Dendritic cell treated with granulocyte-macrophage colony-stimulating factor and Interleukin-4, amounts not matched to agents 40 ng/mL and 50 ng/mL, for 4 days (primary cell): ENCODE measurements around the gene MAP3K14.

Experiments used
- H3K27ac Mint-ChIP-seq: one replicate; pipeline ENCODE4 v1.8.0; 2022; ENCODE audit warnings: mild to moderate bottlenecking, mixed read lengths
- H3K27me3 Mint-ChIP-seq: one replicate; pipeline ENCODE4 v1.8.0; 2022; ENCODE audit warnings: mild to moderate bottlenecking, mixed read lengths
- H3K36me3 Mint-ChIP-seq: one replicate; pipeline ENCODE4 v1.8.0; 2022; ENCODE audit warnings: low read depth, mixed read lengths
- H3K4me1 Mint-ChIP-seq: one replicate; pipeline ENCODE4 v1.8.0; 2022; ENCODE audit warnings: low read depth, mixed read lengths
- H3K4me3 Mint-ChIP-seq: one replicate; pipeline ENCODE4 v1.8.0; 2022; ENCODE audit warnings: mild to moderate bottlenecking, moderate library complexity, mixed read lengths
- H3K9me3 Mint-ChIP-seq: one replicate; pipeline ENCODE4 v1.8.0; 2022; ENCODE audit warnings: mixed read lengths
- intact Hi-C: fragments of 100-400 bp; cut with micrococcal nuclease; formaldehyde crosslinking; loops from one replicate; pipeline ENCODE4 v1.15.0; 2022

Gene MAP3K14

GRCh38 chr17:45282683-45283644, 33.9 kb downstream of the MAP3K14 start:
- intact Hi-C loops, result no loop called here
- H3K4me1 Mint-ChIP-seq, result peaks cover 46% of the 10 kb centered on the region
- no peak overlapping the region for H3K4me3 Mint-ChIP-seq
- H3K27ac Mint-ChIP-seq, result no peak overlapping the region
- no peaks in the 10 kb centered on the region for H3K27me3 Mint-ChIP-seq
- H3K36me3 Mint-ChIP-seq, result peaks cover 100% of the 10 kb centered on the region
- H3K9me3 Mint-ChIP-seq, result no peaks in the 10 kb centered on the region

- Mint-ChIP-seq H3K9me3 (no peaks in the 10 kb centered on the region), H3K36me3 (peaks cover 96% of the 10 kb centered on the region), H3K27me3 (no peaks in the 10 kb centered on the region), H3K4me1 (peaks cover 42% of the 10 kb centered on the region), H3K27ac (no peak overlapping the region), H3K4me3 (no peak overlapping the region)
- intact Hi-C loops, result no loop called here
These were observed 36.9 kb downstream of the MAP3K14 start for GRCh38 chr17:45279898-45280297.

GRCh38 chr17:45277992-45278391, 38.8 kb downstream of the MAP3K14 start:
- Mint-ChIP-seq H3K9me3 (no peaks in the 10 kb centered on the region), H3K27me3 (no peaks in the 10 kb centered on the region), H3K36me3 (peaks cover 96% of the 10 kb centered on the region), H3K4me1 (peaks cover 30% of the 10 kb centered on the region), H3K4me3 (no peak overlapping the region), H3K27ac (peak overlapping the region; percentile 40)
- intact Hi-C loops, result loop anchor here (1.0 kb wide), 2 partner anchors 39 to 107 kb away; partner anchors contain the start of gene MAP3K14

GRCh38 chr17:45277216-45277849, 39.5 kb downstream of the MAP3K14 start:
- Mint-ChIP-seq H3K9me3 (no peaks in the 10 kb centered on the region), H3K36me3 (peaks cover 96% of the 10 kb centered on the region), H3K4me1 (peaks cover 30% of the 10 kb centered on the region), H3K4me3 (no peak overlapping the region), H3K27ac (peak overlapping the region; percentile 40), H3K27me3 (no peaks in the 10 kb centered on the region)
- intact Hi-C loops, result loop anchor here (1.0 kb wide), 2 partner anchors 40 to 108 kb away; partner anchors contain the start of gene MAP3K14

- Mint-ChIP-seq H3K36me3 (peaks cover 96% of the 10 kb centered on the region), H3K27me3 (no peaks in the 10 kb centered on the region), H3K27ac (no peak overlapping the region), H3K4me1 (peaks cover 30% of the 10 kb centered on the region), H3K4me3 (no peak overlapping the region), H3K9me3 (no peaks in the 10 kb centered on the region)
- intact Hi-C loops, result no loop called here
These were observed 40.8 kb downstream of the MAP3K14 start for GRCh38 chr17:45276031-45276430.

GRCh38 chr17:45274033-45274432, 42.8 kb downstream of the MAP3K14 start:
- intact Hi-C loops, result no loop called here
- Mint-ChIP-seq H3K4me1 (peaks cover 19% of the 10 kb centered on the region), H3K4me3 (no peak overlapping the region), H3K27ac (no peak overlapping the region), H3K36me3 (peaks cover 96% of the 10 kb centered on the region), H3K27me3 (no peaks in the 10 kb centered on the region), H3K9me3 (no peaks in the 10 kb centered on the region)

GRCh38 chr17:45273551-45273957, 43.3 kb downstream of the MAP3K14 start:
- no peaks in the 10 kb centered on the region for H3K27me3 Mint-ChIP-seq
- H3K4me3 Mint-ChIP-seq, result no peak overlapping the region
- H3K27ac Mint-ChIP-seq, result no peak overlapping the region
- peaks cover 96% of the 10 kb centered on the region for H3K36me3 Mint-ChIP-seq
- intact Hi-C loops, result no loop called here
- peaks cover 15% of the 10 kb centered on the region for H3K4me1 Mint-ChIP-seq
- no peaks in the 10 kb centered on the region for H3K9me3 Mint-ChIP-seq

- H3K36me3 Mint-ChIP-seq, result peaks cover 97% of the 10 kb centered on the region
- intact Hi-C loops, result no loop called here
- no peaks in the 10 kb centered on the region for H3K27me3 Mint-ChIP-seq
- no peaks in the 10 kb centered on the region for H3K4me1 Mint-ChIP-seq
- H3K4me3 Mint-ChIP-seq, result no peak overlapping the region
- no peaks in the 10 kb centered on the region for H3K9me3 Mint-ChIP-seq
- H3K27ac Mint-ChIP-seq, result no peak overlapping the region
These were observed 45.2 kb downstream of the MAP3K14 start for GRCh38 chr17:45271603-45272002.

- Mint-ChIP-seq H3K27me3 (no peaks in the 10 kb centered on the region), H3K36me3 (peaks cover 100% of the 10 kb centered on the region), H3K4me3 (no peak overlapping the region), H3K9me3 (no peaks in the 10 kb centered on the region), H3K27ac (no peak overlapping the region), H3K4me1 (no peaks in the 10 kb centered on the region)
- intact Hi-C loops, result no loop called here
These were observed 45.9 kb downstream of the MAP3K14 start for GRCh38 chr17:45270828-45271418.

GRCh38 chr17:45269912-45270311, 46.9 kb downstream of the MAP3K14 start:
- intact Hi-C loops, result no loop called here
- Mint-ChIP-seq H3K27me3 (no peaks in the 10 kb centered on the region), H3K27ac (no peak overlapping the region), H3K9me3 (no peaks in the 10 kb centered on the region), H3K36me3 (peaks cover 100% of the 10 kb centered on the region), H3K4me1 (no peaks in the 10 kb centered on the region), H3K4me3 (no peak overlapping the region)

GRCh38 chr17:45267436-45268055, 49.3 kb downstream of the MAP3K14 start:
- H3K27ac Mint-ChIP-seq, result no peak overlapping the region
- H3K9me3 Mint-ChIP-seq, result no peaks in the 10 kb centered on the region
- H3K4me1 Mint-ChIP-seq, result peaks cover 10% of the 10 kb centered on the region
- H3K27me3 Mint-ChIP-seq, result no peaks in the 10 kb centered on the region
- no peak overlapping the region for H3K4me3 Mint-ChIP-seq
- intact Hi-C loops, result no loop called here
- peaks cover 100% of the 10 kb centered on the region for H3K36me3 Mint-ChIP-seq

- no peak overlapping the region for H3K27ac Mint-ChIP-seq
- H3K27me3 Mint-ChIP-seq, result no peaks in the 10 kb centered on the region
- no peak overlapping the region for H3K4me3 Mint-ChIP-seq
- no peaks in the 10 kb centered on the region for H3K9me3 Mint-ChIP-seq
- H3K4me1 Mint-ChIP-seq, result peaks cover 19% of the 10 kb centered on the region
- intact Hi-C loops, result no loop called here
- peaks cover 90% of the 10 kb centered on the region for H3K36me3 Mint-ChIP-seq
These were observed 50.4 kb downstream of the MAP3K14 start for GRCh38 chr17:45266372-45266926.

- intact Hi-C loops, result no loop called here
- peaks cover 90% of the 10 kb centered on the region for H3K36me3 Mint-ChIP-seq
These were observed 51.0 kb downstream of the MAP3K14 start for GRCh38 chr17:45265821-45266220.

More at GRCh38 chr17:45265821-45266220, 51.0 kb downstream of the MAP3K14 start:
- Mint-ChIP-seq H3K27me3 (peaks cover 3% of the 10 kb centered on the region), H3K27ac (no peak overlapping the region), H3K4me3 (no peak overlapping the region), H3K9me3 (no peaks in the 10 kb centered on the region), H3K4me1 (peaks cover 23% of the 10 kb centered on the region)
